ENCODE results near the gene USP13. TPM values are rescaled to one million over a fixed set of nuclear protein-coding genes. Genes with fewer than 3 reads are reported as not detected.
"Not testable (repeated sequence)": the region's sequence is repeated elsewhere in the genome, so short reads cannot be mapped to it uniquely, and the experiment has no call there.

Gene USP13
- total RNA-seq, 1 donor from 2014 or later = 15.4 TPM

DNA sequence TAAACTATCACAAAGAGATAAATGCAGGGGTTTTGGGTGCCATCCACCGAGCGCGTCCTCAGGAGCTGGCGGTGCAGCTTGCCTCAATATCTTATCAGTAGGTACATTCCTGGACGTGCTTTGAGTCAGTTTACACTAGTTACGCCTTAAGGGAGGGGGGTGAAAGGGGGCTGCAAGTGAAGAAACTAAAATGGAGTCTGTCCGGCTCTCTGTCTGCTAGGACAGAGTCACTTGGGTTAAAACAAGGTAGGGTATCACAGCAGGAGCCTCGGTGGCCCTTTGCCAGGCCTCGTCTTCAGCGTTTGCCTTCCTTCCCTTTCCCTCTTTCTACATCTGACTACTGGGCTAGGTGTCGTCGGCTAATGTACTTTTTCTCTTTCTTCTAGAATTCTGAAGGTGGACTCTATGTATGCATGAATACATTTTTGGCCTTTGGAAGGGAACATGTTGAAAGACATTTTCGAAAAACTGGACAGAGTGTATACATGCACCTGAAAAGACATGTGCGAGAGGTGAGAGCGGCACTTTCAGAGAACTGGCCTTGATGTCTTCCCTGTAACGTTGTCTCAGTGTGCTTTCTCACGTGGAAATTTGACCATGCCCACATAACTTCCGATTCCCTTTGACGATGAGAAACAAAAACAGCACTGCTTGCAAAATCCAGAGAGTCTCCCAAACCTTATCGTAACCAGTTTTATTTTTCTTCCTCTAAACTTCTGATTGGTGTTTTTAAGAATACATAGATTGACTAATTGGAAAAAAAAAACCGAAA is 28.8 kb downstream of the USP13 start:
- no peak for ATAC-seq
- Histone ChIP-seq H3K36me3 (peaks cover 6% of the 10 kb centered on the region), H3K27ac (no peak overlapping the region), H3K4me1 (peaks cover 16% of the 10 kb centered on the region), H3K9me3 (no peaks in the 10 kb centered on the region), H3K27me3 (no peaks in the 10 kb centered on the region), H3K4me3 (no peak overlapping the region)
- TF ChIP-seq, protein P1, sequence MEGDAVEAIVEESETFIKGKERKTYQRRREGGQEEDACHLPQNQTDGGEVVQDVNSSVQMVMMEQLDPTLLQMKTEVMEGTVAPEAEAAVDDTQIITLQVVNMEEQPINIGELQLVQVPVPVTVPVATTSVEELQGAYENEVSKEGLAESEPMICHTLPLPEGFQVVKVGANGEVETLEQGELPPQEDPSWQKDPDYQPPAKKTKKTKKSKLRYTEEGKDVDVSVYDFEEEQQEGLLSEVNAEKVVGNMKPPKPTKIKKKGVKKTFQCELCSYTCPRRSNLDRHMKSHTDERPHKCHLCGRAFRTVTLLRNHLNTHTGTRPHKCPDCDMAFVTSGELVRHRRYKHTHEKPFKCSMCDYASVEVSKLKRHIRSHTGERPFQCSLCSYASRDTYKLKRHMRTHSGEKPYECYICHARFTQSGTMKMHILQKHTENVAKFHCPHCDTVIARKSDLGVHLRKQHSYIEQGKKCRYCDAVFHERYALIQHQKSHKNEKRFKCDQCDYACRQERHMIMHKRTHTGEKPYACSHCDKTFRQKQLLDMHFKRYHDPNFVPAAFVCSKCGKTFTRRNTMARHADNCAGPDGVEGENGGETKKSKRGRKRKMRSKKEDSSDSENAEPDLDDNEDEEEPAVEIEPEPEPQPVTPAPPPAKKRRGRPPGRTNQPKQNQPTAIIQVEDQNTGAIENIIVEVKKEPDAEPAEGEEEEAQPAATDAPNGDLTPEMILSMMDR (IDR thresholded peaks at IDR 0.05) = no peak
- intact Hi-C loops (cut with DNase I) = no loop called here
- no peak for DNase-seq

- intact Hi-C loops (cut with DNase I) = no loop called here
- DNase-seq = no peak
- H3K4me3 ChIP-seq = no peak overlapping the region
- peaks cover 16% of the 10 kb centered on the region for H3K4me1 ChIP-seq
- TF ChIP-seq, protein P1 (IDR thresholded peaks at IDR 0.05) = no peak
- H3K27me3 ChIP-seq = no peaks in the 10 kb centered on the region
- H3K27ac ChIP-seq = no peak overlapping the region
- no peaks in the 10 kb centered on the region for H3K9me3 ChIP-seq
- H3K36me3 ChIP-seq = peaks cover 6% of the 10 kb centered on the region
- ATAC-seq = no peak
Measured at GRCh38 chr3:179682426-179683080, 29.7 kb downstream of the USP13 start.

GRCh38 chr3:179683286-179683685 is 30.4 kb downstream of the USP13 start:
- H3K36me3 ChIP-seq; H3K27me3 ChIP-seq; H3K27ac ChIP-seq; intact Hi-C loops (cut with DNase I); DNase-seq; H3K9me3 ChIP-seq; ATAC-seq; H3K4me3 ChIP-seq: not testable (repeated sequence)
- peaks cover 16% of the 10 kb centered on the region for H3K4me1 ChIP-seq

DNA sequence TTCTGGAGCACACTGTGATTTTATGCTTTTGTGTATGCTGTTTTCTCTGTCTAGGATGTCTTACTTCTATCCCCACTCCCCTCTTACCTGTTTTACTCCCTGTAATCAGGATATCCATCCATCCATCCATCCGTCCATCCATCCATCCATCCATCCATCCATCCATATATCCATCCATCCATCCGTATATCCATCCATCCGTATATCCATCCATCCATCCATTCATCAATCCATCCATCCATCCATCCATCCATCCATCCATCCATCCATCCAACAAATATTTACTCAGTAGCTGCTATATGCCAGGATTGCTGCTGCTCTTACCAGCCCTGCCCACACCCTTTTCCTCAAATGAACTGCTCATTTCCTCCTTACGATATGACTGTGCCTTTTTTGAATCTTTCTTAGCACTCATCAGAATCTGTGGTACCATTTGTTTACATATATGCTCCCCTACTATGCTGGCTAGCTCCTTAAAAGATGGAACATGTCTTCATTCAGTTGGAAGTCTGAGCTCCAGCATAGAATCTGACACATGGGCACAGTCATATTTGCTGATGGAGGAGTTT is 35.2 kb downstream of the USP13 start:
- intact Hi-C loops (cut with DNase I) = no loop called here
- DNase-seq = no peak
- ATAC-seq = no peak
- no peaks in the 10 kb centered on the region for H3K27me3 ChIP-seq
- no peaks in the 10 kb centered on the region for H3K9me3 ChIP-seq
- H3K4me1 ChIP-seq = peaks cover 3% of the 10 kb centered on the region
- H3K27ac ChIP-seq = no peak overlapping the region
- no peak overlapping the region for H3K4me3 ChIP-seq
- peaks cover 6% of the 10 kb centered on the region for H3K36me3 ChIP-seq
- TF ChIP-seq, protein P1 (IDR thresholded peaks at IDR 0.05) = no peak

GRCh38 chr3:179688850-179689249 is 36.0 kb downstream of the USP13 start:
- Histone ChIP-seq H3K4me3 (no peak overlapping the region), H3K27ac (no peak overlapping the region), H3K27me3 (no peaks in the 10 kb centered on the region), H3K9me3 (no peaks in the 10 kb centered on the region), H3K4me1 (no peaks in the 10 kb centered on the region), H3K36me3 (peaks cover 6% of the 10 kb centered on the region)
- TF ChIP-seq, protein P1 (IDR thresholded peaks at IDR 0.05) = no peak
- DNase-seq (no peak), ATAC-seq (no peak)
- intact Hi-C loops (cut with DNase I) = no loop called here

- no peak overlapping the region for H3K4me3 ChIP-seq
- H3K9me3 ChIP-seq = no peaks in the 10 kb centered on the region
- H3K27ac ChIP-seq = no peak overlapping the region
- intact Hi-C loops (cut with DNase I) = no loop called here
- ATAC-seq (no peak), DNase-seq (no peak)
- TF ChIP-seq, protein P1 (IDR thresholded peaks at IDR 0.05) = no peak
- no peaks in the 10 kb centered on the region for H3K27me3 ChIP-seq
- H3K4me1 ChIP-seq = no peaks in the 10 kb centered on the region
- no peaks in the 10 kb centered on the region for H3K36me3 ChIP-seq
Measured at GRCh38 chr3:179694731-179695130, 41.9 kb downstream of the USP13 start.

Data from upper lobe of right lung (tissue), 1 donor.